ENCODE data around the gene IBTK. TPM values are rescaled to one million over a fixed set of nuclear protein-coding genes. Genes with fewer than 3 reads are reported as not detected.
"Not testable (repeated sequence)": the region's sequence is repeated elsewhere in the genome, so short reads cannot be mapped to it uniquely, and the experiment has no call there.

The IBTK gene
- total RNA-seq, 1 donor from 2014 or later: 93.3 TPM

DNA sequence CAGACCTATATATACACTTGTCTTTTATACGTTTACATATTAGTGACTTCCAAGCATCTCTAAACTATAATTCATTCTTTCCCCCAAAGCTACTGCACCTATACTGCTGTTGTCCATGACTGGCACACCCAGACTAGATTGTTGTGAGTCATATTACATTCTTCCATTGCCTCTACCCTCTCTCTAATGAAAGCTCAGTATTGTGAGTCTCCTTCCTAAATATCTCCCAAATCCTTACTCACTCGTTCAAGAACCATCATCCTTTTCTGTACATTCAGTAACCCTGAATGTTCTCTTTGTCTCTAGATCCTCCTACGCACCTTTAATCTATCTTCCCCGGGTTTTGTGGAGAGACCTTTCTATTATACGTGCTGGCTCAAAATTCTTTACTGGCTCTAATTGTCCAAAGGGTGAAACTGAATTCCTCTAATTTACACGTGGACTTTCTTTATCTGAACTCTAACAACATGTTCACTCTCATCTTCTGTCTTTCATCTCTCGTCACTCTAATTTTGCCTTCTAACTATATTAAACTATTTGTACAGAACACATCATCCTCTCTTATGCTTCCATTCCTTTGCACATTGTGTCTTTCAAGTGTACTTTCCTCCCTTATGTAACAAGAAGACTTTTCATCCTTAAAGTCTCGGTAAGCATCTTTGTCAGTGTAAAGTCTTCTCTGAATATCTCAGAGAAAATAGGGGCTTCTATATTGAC is 109.3 kb downstream of the IBTK start:
- FAIRE-seq: no peak
- DNase-seq (ENCODE audit: low spot score in 2 of 2): no peak

GRCh38 chr6:82131441-82131840 is 116.1 kb downstream of the IBTK start:
- FAIRE-seq (no peak), DNase-seq (ENCODE audit: low spot score in 2 of 2) (no peak)

- DNase-seq (ENCODE audit: low spot score in 2 of 2): no peak
- no peak for FAIRE-seq
Measured at GRCh38 chr6:82129797-82130196, 117.7 kb downstream of the IBTK start.

DNA sequence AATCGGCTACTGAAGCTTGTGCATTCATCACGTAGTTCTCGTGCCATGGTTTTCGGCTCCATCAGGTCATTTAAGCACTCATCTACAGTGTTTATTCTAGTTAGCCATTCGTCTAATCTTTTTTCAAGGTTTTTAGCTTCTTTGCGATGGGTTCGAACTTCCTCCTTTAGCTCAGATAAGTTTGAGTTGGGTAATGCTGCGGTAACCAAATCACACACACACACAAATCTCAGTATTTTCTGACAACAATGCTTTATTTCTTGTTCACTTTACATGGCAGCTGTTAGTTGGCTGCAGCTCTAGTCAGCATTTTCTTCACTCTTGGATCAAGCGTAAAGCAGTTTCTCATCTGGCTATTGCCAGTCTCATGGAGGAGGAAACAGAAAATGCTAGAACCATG is 118.6 kb downstream of the IBTK start:
- FAIRE-seq; DNase-seq (ENCODE audit: low spot score in 2 of 2): not testable (repeated sequence)

GRCh38 chr6:82123632-82124031 is 123.9 kb downstream of the IBTK start:
- FAIRE-seq: no peak
- DNase-seq (ENCODE audit: low spot score in 2 of 2): no peak

Small RNA genes within 50 kb of the gene (small RNA-seq; reads per million reads assigned to genes)
- gene RNU6-130P: not detected

Other genes with a start within 250 kb of the IBTK start
- 4.5 TPM for gene TPBG, start 116.1 kb upstream of the IBTK start, total RNA-seq

Measured in frontal cortex (tissue), 4 donors.